K562 (cell line): ENCODE data around the gene CCL22. TPM values are rescaled to one million over a fixed set of nuclear protein-coding genes. Genes with fewer than 3 reads are reported as not detected.

Experiments
- BCLAF1 ChIP-seq, 2 experiments: fragments of 450-650 bp in 1 of 2; IDR thresholded peaks; 2 replicates each; pipeline ENCODE4 v1.6.1; 2011 to 2017; ENCODE audit warnings: low read depth in 2 of 2, antibody characterized with exemption in 1 of 2, borderline replicate concordance in 1 of 2, low read length in 1 of 2, mild to moderate bottlenecking in 1 of 2, mixed read lengths in 1 of 2; ENCODE audit not compliant: control insufficient read depth in 1 of 2
- CHD4 ChIP-seq: fragments of 200-600 bp; sonication (generic); IDR thresholded peaks from 3 replicates; pipeline ENCODE4 v1.6.1; 2012; ENCODE audit warnings: low read depth, mild to moderate bottlenecking, mixed read lengths, low read length, inconsistent platforms; ENCODE audit not compliant: insufficient read depth, insufficient replicate concordance, poor library complexity, severe bottlenecking
- HDAC2 ChIP-seq: fragments of 450-650 bp; IDR thresholded peaks from 2 replicates; pipeline ENCODE4 v1.6.1; 2016; ENCODE audit warnings: mild to moderate bottlenecking
- TFAM ChIP-seq: fragments of 250-450 bp; sonication (Bioruptor Pico); conservative IDR thresholded peaks from 2 replicates; pipeline ENCODE4 v1.5.0; 2021; ENCODE audit warnings: mild to moderate bottlenecking, moderate library complexity
- polyA plus RNA-seq, 8 experiments: library from polyadenylated mRNA; depleted of rRNA in 4 of 8; stranded (reverse) in 5 of 8; unstranded in 3 of 8; fragments of >200 nt; fragmentation: Nextera tagmentation in 2 of 8; fragmentation: Illumina TruSeq in 1 of 8; extraction: Ambion mirVana in 2 of 8; extraction: Trizol in 1 of 8; gene quantifications; 2 replicates each; pipeline versions ENCODE4 v1.2.1 to v1.2.3, GENCODE V29; 2011 to 2014; ENCODE audit warnings: inconsistent platforms in 1 of 8, missing spikeins in 1 of 8
- total RNA-seq, 7 experiments: library from RNA; depleted of rRNA in 6 of 7; stranded (reverse); fragments of >200 nt in 6 of 7; fragmentation: Illumina TruSeq in 2 of 7; extraction: Trizol in 2 of 7; gene quantifications; 2 replicates each; pipeline versions ENCODE4 v1.2.1 to v1.2.3, GENCODE V29; 2011 to 2021; ENCODE audit warnings: low replicate concordance in 1 of 7
- TF ChIP-seq, protein P1 (sequence below), 2 experiments: fragments of 450-650 bp; IDR thresholded peaks; 2 replicates each; pipeline ENCODE4 v1.6.1; 2016; ENCODE audit warnings: mild to moderate bottlenecking in 2 of 2, borderline replicate concordance in 1 of 2, low read depth in 1 of 2, moderate library complexity in 1 of 2
- TF ChIP-seq, protein P2 (sequence below): sonication (generic); formaldehyde crosslinking; IDR thresholded peaks from 2 replicates; pipeline ENCODE4 v1.8.0; 2022; ENCODE audit warnings: mild to moderate bottlenecking, missing genetic modification reagents

CCL22 gene
- total and polyA plus RNA-seq, 9 of the 15 experiments (the other 6 are each of a cell fraction or from before 2014, with no cell fraction given), result 0.04 to 0.29 (median 0.06) TPM; not detected in 5

DNA sequence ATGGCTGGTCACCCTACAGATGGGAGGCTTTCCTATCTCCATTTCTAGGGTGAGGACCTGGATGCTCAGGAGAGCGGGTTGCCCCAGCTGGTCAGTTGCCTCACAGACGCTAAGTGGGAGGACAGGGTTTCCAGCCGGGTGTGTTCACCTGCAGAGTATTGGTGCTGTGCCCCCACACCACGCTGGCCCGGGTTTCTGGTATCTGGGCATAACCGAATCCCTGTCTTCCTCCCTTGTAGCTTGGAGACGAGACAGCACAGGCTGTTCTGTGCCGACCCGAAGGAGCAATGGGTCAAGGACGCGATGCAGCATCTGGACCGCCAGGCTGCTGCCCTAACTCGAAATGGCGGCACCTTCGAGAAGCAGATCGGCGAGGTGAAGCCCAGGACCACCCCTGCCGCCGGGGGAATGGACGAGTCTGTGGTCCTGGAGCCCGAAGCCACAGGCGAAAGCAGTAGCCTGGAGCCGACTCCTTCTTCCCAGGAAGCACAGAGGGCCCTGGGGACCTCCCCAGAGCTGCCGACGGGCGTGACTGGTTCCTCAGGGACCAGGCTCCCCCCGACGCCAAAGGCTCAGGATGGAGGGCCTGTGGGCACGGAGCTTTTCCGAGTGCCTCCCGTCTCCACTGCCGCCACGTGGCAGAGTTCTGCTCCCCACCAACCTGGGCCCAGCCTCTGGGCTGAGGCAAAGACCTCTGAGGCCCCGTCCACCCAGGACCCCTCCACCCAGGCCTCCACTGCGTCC, 23.4 kb downstream of the CCL22 start (continued):
- TF ChIP-seq, protein P1, sequence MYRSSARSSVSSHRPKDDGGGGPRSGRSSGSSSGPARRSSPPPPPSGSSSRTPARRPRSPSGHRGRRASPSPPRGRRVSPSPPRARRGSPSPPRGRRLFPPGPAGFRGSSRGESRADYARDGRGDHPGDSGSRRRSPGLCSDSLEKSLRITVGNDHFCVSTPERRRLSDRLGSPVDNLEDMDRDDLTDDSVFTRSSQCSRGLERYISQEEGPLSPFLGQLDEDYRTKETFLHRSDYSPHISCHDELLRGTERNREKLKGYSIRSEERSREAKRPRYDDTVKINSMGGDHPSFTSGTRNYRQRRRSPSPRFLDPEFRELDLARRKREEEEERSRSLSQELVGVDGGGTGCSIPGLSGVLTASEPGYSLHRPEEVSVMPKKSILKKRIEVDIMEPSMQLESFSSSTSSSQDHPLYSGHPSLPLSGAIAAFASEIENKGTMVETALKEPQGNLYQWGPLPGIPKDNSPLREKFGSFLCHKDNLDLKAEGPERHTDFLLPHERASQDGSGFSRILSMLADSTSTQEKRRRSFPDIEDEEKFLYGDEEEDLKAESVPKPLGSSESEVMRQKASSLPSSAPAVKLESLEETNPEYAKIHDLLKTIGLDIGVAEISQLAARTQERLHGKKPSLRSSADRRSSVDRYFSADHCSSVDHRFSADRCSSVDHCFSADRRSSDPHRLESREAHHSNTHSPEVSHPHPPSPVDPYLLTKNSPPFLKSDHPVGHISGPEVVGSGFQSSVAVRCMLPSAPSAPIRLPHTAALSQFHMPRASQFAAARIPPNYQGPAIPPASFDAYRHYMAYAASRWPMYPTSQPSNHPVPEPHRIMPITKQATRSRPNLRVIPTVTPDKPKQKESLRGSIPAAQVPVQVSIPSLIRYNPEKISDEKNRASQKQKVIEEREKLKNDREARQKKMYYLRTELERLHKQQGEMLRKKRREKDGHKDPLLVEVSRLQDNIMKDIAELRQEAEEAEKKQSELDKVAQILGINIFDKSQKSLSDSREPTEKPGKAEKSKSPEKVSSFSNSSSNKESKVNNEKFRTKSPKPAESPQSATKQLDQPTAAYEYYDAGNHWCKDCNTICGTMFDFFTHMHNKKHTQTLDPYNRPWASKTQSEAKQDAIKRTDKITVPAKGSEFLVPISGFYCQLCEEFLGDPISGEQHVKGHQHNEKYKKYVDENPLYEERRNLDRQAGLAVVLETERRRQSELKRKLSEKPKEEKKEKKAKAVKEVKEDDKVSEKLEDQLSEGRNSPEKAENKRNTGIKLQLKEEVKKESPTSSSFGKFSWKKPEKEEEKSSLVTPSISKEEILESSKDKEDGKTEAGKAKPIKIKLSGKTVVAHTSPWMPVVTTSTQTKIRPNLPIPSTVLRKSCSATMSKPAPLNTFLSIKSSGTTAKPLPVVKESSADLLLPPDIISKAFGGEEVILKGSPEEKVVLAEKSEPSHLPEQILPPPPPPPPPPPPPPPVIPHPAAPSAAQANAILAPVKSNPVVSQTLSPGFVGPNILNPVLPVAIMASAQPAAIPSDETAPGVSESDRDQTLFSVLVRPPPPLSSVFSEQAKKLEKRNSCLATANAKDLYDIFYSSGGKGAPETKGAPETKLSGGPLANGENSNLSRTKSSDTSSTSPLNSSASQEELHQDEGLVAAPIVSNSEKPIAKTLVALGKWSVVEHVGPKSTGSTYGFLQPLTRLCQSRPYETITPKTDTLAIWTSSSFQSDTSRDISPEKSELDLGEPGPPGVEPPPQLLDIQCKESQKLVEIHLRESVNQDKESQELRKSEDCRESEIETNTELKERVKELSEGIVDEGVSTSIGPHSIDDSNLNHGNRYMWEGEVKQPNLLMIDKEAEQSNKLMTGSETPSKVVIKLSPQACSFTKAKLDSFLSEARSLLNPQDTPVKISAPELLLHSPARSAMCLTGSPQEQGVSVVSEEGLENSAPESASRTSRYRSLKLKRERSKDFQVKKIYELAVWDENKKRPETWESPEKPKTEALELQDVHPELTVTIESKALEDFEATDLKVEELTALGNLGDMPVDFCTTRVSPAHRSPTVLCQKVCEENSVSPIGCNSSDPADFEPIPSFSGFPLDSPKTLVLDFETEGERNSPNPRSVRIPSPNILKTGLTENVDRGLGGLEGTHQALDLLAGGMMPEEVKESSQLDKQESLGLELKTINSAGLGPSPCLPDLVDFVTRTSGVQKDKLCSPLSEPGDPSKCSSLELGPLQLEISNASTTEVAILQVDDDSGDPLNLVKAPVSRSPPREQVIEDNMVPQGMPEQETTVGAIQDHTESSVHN (IDR thresholded peaks at IDR 0.05; ENCODE audit: borderline replicate concordance in 1 of 2, low read depth in 1 of 2), result no peak
- no peak for TF ChIP-seq BCLAF1 (IDR thresholded peaks at IDR 0.05; ENCODE audit: borderline replicate concordance in 1 of 2, control insufficient read depth in 1 of 2, low read depth in 2 of 2, low read length in 1 of 2)
- TF ChIP-seq, protein P2, sequence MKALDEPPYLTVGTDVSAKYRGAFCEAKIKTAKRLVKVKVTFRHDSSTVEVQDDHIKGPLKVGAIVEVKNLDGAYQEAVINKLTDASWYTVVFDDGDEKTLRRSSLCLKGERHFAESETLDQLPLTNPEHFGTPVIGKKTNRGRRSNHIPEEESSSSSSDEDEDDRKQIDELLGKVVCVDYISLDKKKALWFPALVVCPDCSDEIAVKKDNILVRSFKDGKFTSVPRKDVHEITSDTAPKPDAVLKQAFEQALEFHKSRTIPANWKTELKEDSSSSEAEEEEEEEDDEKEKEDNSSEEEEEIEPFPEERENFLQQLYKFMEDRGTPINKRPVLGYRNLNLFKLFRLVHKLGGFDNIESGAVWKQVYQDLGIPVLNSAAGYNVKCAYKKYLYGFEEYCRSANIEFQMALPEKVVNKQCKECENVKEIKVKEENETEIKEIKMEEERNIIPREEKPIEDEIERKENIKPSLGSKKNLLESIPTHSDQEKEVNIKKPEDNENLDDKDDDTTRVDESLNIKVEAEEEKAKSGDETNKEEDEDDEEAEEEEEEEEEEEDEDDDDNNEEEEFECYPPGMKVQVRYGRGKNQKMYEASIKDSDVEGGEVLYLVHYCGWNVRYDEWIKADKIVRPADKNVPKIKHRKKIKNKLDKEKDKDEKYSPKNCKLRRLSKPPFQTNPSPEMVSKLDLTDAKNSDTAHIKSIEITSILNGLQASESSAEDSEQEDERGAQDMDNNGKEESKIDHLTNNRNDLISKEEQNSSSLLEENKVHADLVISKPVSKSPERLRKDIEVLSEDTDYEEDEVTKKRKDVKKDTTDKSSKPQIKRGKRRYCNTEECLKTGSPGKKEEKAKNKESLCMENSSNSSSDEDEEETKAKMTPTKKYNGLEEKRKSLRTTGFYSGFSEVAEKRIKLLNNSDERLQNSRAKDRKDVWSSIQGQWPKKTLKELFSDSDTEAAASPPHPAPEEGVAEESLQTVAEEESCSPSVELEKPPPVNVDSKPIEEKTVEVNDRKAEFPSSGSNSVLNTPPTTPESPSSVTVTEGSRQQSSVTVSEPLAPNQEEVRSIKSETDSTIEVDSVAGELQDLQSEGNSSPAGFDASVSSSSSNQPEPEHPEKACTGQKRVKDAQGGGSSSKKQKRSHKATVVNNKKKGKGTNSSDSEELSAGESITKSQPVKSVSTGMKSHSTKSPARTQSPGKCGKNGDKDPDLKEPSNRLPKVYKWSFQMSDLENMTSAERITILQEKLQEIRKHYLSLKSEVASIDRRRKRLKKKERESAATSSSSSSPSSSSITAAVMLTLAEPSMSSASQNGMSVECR (CRISPR knock-in tag), result no peak
- TF ChIP-seq HDAC2, result no peak
- no peak for TF ChIP-seq TFAM (CRISPR knock-in tag)
- no peak for TF ChIP-seq CHD4
